GM19372 (cell line): ENCODE measurements around the gene FGFRL1.
"Not testable (repeated sequence)": the region's sequence is repeated elsewhere in the genome, so short reads cannot be mapped to it uniquely, and the experiment has no call there.

ENCODE experiments used
- ATAC-seq: cut with Tn5 transposase; IDR thresholded peaks from one replicate; pipeline ENCODE4 v1.9.1; 2021; ENCODE audit warnings: mild to moderate bottlenecking, low read depth, moderate library complexity; ENCODE audit not compliant: unreplicated experiment

FGFRL1 gene

DNA sequence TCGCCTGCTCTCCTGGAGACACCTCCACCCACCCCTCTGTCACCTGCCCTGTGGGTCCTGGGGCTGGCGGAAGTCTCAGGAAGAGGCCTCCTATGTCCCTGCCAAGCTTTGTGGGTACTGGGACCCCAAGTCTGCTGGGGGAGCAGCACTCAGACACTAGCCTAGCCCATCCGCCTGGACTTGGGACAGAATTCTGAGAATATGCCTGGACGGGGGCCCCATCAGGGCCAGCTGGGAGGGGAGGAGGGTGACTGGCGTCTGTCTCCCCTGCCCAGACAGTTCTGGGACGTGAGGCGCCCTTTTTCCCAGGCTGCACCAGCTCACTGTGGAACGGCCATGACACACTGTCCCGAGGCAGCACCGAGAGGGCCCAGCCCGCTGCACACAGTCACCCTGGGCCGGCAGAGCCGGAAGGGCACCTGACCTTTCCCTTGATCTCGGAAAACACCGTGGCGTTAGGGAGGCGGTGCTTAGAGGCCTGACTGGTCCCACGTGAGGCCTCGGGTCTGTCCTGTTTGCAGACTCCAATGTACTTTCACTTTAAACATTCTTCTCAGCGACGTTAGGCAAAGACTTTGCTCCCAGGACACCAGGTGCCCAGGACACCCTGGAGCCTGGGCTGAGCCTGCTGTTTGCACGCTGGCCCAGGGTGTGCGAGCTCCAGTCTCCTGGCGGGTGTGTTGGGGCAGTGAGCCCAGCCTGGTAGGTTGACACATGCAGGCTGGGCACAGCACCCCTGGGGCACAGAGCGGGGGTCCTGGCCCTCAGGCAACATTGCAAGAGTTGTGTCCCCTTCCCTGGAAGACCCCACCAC lies 18.9 kb upstream of the FGFRL1 start:
- peak; percentile 63 for ATAC-seq

DNA sequence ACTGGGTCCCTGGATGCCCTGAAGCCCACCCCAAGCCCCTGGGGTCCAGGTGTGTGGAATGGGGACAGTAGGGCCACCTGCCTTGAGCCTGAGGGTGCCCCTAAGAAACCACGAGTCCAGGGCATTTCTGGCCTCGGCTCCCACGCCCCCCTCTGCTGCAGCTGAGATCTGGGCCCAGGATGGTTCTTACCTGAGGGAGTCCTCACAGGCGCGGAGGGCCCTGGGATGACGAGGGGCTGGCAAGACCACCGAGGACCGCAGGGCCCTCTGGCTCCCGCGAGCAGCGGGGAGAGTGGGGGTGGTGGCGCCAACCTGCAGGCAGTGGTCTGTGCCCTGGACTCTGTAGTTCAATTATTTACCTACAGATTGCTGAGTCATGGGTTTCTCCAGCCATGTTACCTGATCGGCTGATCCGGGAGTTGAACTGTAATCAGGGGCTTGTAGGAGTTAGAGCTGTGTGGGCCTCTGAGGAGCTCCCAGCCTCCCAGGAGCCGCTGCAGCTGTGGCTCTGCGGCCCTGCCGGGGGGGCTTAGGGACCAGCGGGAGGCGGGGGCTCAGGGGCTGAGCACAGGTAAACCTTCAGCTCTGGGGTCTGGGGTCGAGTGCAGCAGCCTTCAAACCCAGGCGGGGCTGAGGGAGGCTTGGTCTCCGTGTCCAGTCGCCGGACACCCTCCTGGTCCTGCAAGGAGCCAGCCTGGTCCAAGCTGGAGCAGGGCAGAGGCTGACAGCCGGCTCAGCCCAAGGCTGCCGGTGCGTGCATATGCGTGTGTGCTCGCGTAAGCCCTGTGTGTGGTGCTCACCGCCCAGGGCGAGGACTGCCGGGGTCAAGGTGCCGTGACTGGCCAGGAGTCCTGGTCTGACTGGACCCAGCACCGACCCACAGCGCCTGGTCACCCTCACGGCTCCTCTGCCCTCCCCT lies 18.1 kb upstream of the FGFRL1 start, which contains the start of gene SLC26A1:
Gene SLC26A1 (minus strand): TSS at position 294 of the 919 bp plus-strand sequence. CDS start 1,701 bp downstream, outside the sequence.
- no peak for ATAC-seq

DNA sequence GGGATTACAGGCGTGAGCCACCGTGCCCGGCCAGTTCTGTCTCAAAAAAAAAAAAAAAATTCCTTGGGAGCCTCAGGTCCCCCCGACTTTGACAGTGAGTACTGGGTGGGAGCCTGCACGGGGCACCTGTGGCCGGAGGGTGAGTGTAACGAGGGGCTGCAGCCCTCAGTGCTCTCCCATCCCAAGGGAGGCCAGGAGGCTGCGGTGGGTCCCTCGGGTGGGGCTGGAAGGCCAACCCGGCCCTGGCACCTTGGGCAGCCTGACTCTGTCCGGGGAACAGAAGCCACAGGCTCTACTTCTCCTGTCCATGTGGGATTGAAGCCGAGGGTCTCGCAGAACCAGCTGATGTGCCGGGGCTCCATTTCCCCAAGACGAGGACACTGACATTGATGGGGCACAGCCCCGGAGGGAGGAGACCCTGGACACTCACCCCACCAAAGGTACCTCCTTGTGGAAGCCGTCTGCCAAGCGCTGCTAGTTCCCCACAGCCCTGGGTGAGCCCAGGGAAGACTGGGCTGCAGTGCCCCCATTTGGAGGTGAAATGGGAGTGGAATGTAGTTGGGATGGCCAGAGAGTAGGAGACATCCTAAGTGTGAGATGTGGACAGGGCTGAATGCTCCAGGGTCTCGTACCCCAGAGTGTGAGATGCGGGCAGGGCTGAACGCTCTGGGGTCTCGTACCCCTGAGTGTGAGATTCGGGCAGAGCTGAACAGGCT lies 16.0 kb upstream of the FGFRL1 start:
- ATAC-seq = no peak

DNA sequence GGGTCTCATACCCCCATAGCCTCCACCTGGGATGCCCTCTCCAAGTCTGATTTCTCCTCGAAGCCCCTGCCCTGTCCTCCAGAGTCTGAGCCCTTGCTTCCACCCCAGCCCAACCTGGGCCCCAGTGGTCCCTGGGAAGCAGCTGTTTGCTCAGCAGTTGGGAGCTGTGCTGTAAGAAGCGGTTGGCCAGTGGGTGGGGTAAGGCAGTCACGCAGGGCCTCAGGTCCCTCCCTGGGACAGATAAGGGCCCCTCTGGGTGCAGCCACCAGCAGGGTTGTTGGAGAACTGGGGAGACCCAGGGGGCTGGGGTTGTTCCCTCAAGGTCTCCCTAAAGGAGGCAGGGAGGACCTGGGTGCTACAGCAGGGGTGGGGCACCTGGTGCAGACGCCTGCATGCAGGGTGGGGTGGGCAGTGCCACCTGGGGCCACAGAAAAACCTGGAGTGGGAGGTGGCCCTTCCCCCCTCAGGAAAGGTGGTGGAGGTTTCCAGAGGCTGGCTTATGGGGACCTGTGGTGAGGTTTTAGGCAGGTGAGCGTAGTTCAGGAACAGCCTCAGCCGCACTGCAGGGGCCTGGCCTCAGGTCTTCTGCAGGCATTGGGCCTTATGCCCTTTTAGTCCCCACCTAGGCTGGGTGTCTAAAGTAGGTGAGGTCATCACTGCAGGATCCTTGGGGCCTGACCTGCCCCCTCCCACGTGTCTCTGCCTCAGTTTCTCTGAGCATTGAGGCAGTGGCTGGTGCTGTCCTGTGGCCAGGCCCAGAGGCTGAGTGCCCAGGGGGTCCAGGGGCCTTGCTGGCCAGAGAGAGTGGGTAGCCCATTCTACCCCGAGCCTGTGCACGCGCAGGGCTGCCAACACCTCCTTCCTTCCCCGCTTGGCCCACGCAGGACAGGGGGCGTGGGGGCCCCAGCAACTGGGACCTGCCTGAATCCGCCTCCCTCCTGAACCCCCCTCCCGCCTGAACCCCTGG lies 15.1 kb upstream of the FGFRL1 start:
- no peak for ATAC-seq

DNA sequence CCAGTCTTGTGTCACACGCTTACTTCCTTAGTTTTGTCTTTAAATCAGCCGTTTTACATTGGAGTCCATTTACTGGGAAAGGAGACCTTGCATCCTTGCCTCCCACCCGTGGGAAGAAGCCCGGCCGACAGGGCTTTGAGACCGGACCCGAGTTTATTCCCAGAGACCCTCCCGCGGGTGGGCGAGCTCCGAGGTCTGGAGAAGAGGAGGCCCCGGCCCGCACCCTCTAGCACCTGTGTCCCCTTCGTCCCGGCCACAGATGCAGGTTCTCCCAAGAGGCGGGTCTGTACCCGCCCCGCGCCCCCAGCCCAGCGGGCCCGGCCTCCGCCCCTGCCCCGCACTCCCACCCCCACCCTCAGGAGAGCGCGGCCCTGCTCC lies 14.4 kb upstream of the FGFRL1 start:
- ATAC-seq = no peak

DNA sequence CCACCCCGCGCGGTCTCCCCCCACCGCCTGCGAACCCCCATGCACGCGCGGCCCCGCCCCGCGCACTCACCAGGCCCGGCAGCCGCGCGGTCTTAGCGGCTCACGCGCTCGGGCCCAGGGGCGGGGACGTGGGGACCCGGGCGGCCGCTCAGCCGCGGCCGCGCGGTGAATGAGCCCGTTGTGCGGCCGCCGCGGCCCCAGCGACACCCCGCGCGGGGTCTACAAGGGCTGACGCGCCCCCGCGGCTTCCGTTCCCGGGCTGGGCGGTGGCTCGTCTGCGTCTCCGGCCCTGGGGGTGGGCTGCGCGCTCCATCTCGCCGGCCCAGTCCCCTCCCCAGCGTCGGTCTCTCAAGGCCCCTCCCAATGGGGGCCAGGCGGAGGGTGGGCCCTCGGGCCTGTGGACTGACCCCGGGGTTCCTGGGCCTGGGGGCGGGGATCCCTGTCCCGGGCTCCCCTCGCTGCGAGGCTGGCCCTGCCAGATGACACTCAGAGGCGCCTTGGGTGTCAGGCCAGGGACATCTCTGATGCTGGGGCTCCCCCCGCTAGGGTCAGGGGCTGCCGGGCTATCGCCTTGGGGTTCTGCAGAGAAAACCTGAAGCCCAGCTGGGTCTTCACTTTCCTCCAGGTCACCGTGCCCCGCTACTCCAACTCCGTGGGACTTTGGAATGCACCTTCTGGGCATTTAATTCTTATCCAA lies 13.9 kb upstream of the FGFRL1 start:
- no peak for ATAC-seq

DNA sequence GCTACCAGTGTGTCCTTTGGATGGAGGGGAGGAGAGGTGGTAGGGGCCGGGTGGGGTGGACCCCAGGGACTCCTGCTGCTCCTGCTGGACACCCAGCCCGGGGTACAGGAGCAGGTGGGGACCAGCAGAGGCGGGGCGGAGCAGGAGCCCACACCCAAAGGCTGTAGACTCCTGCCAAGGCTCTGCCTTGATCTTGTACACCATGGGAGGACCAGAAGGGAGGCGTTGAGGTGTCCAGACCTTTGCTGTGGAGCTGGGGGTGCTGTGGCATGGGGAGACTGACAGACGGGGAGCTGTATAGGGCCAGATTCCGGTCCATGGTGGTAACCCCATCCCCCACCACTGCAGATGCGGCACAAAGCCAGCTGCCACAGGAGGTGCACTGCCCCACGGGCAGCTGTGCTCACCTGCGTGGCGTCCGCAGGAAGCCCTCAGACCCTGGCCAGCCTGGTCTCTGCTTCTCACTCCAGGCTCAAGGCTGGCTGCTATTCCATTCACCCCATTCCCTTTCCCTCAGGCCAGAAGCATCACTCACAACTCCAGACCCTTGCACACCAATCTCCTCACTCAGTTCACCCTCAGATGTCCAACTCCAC lies 13.2 kb upstream of the FGFRL1 start:
- ATAC-seq = no peak

DNA sequence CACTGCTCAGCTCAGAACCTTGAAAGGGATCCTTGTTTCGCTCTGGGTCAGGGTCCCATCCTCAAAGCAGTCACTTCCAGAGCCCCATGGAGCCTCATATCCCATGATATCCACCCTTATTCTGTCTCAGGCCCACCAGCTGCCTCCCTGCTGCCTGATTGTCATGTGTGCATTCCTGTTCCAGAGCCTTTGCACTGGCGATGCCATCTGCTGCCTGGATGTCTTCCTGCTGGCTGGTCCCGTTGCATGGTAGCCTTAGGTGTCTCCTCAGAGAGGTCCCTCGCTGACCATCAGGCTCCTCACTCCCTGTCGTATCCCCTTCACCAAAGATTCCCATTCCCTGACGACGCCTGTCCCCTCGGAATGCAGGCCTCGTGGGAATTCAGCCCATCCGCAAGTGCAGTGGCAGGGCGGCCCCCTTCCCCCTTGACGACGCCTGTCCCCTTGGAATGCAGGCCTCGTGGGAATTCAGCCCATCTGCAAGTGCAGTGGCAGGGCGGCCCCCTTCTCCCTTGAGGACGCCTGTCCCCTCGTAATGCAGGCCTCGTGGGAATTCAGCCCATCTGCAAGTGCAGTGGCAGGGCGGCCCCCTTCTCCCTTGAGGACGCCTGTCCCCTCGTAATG lies 12.1 kb upstream of the FGFRL1 start:
- ATAC-seq = not testable (repeated sequence)

DNA sequence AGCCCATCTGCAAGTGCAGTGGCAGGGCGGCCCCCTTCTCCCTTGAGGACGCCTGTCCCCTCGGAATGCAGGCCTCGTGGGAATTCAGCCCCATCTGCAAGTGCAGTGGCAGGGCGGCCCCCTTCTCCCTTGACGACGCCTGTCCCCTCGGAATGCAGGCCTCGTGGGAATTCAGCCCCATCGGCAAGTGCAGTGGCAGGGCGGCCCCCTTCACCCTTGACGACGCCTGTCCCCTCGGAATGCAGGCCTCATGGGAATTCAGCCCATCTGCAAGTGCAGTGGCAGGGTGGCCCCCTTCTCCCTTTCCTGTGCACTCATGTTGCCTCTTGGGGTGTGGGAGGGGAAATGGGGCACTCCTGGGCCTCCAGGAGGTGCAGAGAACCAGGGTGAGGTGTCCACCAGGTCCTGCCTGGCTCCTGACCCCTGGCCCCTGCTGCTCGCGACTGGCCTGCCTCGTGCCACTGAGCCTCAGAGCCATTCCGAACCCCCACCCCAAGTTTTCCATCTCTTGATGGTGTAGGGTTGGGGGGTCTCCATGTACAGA lies 11.5 kb upstream of the FGFRL1 start:
- no peak for ATAC-seq

DNA sequence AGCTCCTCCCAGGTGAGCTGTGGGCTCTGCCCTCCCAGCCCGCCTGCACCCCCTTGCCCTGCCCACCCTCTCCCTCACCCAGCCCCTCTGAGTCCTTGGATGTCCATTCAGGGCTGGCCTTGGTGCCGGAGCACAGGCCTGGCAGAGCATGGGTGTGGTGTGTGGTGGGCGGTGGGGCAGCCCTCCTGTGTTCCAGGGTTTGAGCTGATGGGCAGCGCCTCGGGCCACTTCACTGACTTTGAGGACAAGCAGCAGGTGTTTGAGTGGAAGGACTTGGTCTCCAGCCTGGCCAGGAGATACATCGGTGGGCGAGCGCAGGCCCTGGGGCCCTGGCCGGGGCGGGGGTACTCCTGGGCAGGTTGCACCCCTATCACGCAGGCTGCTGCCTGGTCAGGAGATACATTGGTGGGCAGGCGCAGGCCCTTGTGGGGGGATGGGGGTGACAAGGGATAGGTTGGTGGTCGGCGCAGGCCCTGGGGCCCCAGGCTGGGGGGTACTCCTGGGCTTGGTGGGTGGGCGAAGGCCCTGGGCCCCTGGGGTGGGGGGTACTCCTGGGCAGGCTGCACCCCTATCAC lies 10.7 kb upstream of the FGFRL1 start:
- ATAC-seq = no peak

DNA sequence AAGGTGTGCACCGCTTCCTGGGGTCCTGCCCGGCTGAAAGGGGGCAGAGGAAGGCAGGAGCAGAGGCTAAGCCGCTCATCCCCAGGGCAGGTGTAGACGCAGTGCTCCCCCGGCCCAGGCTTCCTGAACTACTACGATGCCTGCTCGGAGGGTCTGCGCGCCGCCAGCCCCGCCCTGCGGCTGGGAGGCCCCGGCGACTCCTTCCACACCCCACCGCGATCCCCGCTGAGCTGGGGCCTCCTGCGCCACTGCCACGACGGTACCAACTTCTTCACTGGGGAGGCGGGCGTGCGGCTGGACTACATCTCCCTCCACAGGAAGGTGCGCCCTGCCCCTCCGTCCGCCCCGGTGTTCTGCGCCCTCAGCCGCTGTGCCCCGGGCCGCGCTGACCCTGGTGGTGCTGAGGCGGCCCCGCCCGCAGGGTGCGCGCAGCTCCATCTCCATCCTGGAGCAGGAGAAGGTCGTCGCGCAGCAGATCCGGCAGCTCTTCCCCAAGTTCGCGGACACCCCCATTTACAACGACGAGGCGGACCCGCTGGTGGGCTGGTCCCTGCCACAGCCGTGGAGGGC lies 9.8 kb upstream of the FGFRL1 start:
- ATAC-seq = no peak

DNA sequence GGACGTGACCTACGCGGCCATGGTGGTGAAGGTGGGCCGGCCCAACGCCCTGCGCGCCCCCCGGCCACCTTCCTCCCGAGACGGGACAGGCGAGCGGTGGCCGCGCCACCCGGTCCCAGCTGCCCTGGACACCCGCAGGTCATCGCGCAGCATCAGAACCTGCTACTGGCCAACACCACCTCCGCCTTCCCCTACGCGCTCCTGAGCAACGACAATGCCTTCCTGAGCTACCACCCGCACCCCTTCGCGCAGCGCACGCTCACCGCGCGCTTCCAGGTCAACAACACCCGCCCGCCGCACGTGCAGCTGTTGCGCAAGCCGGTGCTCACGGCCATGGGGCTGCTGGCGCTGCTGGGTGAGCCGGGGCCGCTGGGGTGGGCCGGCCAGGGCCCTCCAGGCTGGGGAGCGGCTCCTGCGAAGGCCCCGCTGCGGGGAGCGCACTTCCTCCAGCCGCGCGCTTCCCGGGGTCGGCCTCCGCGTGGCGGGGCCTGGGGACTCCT lies 9.2 kb upstream of the FGFRL1 start:
- ATAC-seq = no peak

DNA sequence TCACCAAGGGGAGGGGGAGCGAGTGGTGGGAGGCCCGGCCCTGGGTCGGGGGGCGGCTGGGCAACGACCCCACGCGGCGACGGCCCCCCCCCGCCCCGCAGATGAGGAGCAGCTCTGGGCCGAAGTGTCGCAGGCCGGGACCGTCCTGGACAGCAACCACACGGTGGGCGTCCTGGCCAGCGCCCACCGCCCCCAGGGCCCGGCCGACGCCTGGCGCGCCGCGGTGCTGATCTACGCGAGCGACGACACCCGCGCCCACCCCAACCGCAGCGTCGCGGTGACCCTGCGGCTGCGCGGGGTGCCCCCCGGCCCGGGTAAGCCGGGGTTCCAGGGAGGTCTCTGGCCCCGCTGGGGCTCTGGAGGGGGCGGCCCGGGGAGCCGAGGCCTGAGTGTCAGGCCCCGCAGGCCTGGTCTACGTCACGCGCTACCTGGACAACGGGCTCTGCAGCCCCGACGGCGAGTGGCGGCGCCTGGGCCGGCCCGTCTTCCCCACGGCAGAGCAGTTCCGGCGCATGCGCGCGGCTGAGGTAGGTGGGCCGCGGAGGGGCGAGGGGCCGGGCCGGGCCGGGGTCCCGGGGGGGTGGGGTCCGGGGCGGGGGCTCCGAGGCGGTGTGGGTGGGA lies 8.7 kb upstream of the FGFRL1 start:
- ATAC-seq = no peak

DNA sequence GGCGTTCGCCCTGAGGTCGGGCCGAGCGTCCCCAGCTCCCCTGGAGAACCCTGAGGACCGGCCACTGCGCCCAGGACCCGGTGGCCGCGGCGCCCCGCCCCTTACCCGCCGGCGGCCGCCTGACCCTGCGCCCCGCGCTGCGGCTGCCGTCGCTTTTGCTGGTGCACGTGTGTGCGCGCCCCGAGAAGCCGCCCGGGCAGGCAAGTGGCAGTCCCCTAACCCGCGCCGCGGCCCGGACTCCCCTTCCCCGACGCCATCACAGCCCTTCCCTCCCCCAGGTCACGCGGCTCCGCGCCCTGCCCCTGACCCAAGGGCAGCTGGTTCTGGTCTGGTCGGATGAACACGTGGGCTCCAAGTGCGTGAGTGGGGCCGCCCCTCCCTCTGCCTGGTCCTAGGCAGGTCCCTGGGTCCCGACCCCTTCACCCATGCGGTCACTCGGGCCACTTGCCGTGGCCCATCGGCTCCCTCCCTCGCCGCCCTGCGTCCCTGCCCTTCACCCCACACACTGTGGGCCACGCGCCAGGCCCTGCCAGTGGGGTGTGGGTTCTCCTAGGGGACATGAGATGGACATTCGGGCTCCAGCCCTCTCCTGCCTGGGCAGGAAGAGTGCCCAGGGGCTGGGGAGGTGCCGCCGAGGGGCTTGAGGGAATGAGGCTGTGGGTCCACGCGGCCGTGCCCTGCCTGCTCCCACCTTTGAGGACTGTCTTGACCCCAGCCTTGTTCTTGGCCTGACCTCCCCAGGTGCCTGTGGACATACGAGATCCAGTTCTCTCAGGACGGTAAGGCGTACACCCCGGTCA lies 8.0 kb upstream of the FGFRL1 start:
- ATAC-seq = no peak

DNA sequence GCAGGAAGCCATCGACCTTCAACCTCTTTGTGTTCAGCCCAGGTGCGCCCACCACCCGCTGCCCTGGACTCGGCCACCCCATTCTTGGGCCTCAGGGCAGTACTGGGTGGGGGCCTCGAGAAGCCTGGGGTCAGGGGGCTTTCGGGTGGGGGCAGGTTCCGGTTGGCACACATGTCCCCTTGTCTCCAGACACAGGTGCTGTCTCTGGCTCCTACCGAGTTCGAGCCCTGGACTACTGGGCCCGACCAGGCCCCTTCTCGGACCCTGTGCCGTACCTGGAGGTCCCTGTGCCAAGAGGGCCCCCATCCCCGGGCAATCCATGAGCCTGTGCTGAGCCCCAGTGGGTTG lies 7.4 kb upstream of the FGFRL1 start:
- ATAC-seq = no peak
